HuH-7 (cell line): ENCODE measurements around the gene DMRT2.

Source experiments
- DNase-seq: peaks from one replicate; pipeline ENCODE4 v3.0.0; 2011; ENCODE audit warnings: low spot score

The DMRT2 gene

GRCh38 chr9:1047591-1048230 is 2.4 kb upstream of the DMRT2 start:
- no peak for DNase-seq

- no peak for DNase-seq
These were observed 1.9 kb upstream of the DMRT2 start for GRCh38 chr9:1048231-1048619.

GRCh38 chr9:1048811-1049210 is 1.3 kb upstream of the DMRT2 start:
- DNase-seq, result no peak

- no peak for DNase-seq
These were observed 516 bp upstream of the DMRT2 start for GRCh38 chr9:1049641-1050040.

GRCh38 chr9:1051210-1051583 is 1.0 kb downstream of the DMRT2 start:
- DNase-seq, result no peak

GRCh38 chr9:1051584-1052275 is 1.6 kb downstream of the DMRT2 start:
- no peak for DNase-seq

GRCh38 chr9:1052365-1053281 is 2.5 kb downstream of the DMRT2 start:
- DNase-seq, result no peak

GRCh38 chr9:1053282-1053621 is 3.1 kb downstream of the DMRT2 start:
- DNase-seq, result no peak

- no peak for DNase-seq
These were observed 3.8 kb downstream of the DMRT2 start for GRCh38 chr9:1053986-1054425.

GRCh38 chr9:1055166-1055565 is 5.0 kb downstream of the DMRT2 start:
- DNase-seq, result no peak

- no peak for DNase-seq
These were observed 7.8 kb downstream of the DMRT2 start for GRCh38 chr9:1057910-1058309.

- DNase-seq, result no peak
These were observed 8.8 kb downstream of the DMRT2 start for GRCh38 chr9:1058826-1059487.

- no peak for DNase-seq
These were observed 15.0 kb downstream of the DMRT2 start for GRCh38 chr9:1065130-1065529.

- DNase-seq, result no peak
These were observed 20.5 kb downstream of the DMRT2 start for GRCh38 chr9:1070692-1071091.

- DNase-seq, result no peak
These were observed 21.6 kb downstream of the DMRT2 start for GRCh38 chr9:1071730-1072129.

GRCh38 chr9:1073497-1073896 is 23.3 kb downstream of the DMRT2 start:
- DNase-seq, result no peak

GRCh38 chr9:1077616-1078015 is 27.5 kb downstream of the DMRT2 start:
- DNase-seq, result no peak

- DNase-seq, result no peak
These were observed 33.3 kb downstream of the DMRT2 start for GRCh38 chr9:1083325-1083913.

GRCh38 chr9:1085086-1085485 is 34.9 kb downstream of the DMRT2 start:
- DNase-seq, result no peak

GRCh38 chr9:1086517-1086916 is 36.4 kb downstream of the DMRT2 start:
- DNase-seq, result no peak

- DNase-seq, result no peak
These were observed 37.1 kb downstream of the DMRT2 start for GRCh38 chr9:1087120-1087881.
